GM12801 (cell line): ENCODE results near the gene TMEM108.

Experiments used
- TF ChIP-seq, protein P1 (sequence below): IDR thresholded peaks from one replicate; pipeline ENCODE4 v1.5.1; 2011; ENCODE audit warnings: control low read depth; ENCODE audit not compliant: insufficient read length; ENCODE audit errors: extremely low read depth

The TMEM108 gene

DNA sequence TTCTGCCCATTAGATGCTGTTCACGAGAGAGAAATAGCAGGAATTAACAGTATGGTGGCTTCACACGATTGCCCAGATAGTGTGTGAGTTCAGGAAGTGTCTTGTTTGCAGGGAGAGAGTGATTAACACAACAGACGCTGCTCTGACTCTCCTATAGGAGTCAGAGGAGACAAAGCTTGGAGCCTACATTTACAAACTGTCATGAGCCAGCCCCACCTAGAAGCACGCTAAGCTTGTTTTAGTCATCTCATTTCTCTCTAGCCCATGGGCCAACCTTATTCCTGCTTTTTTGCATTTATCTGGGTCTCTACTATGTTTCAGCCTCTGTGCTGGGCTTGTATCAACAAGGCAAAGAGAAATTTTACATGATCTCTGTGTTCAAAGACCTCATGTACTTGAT lies 233.3 kb downstream of the TMEM108 start:
- TF ChIP-seq, protein P1, sequence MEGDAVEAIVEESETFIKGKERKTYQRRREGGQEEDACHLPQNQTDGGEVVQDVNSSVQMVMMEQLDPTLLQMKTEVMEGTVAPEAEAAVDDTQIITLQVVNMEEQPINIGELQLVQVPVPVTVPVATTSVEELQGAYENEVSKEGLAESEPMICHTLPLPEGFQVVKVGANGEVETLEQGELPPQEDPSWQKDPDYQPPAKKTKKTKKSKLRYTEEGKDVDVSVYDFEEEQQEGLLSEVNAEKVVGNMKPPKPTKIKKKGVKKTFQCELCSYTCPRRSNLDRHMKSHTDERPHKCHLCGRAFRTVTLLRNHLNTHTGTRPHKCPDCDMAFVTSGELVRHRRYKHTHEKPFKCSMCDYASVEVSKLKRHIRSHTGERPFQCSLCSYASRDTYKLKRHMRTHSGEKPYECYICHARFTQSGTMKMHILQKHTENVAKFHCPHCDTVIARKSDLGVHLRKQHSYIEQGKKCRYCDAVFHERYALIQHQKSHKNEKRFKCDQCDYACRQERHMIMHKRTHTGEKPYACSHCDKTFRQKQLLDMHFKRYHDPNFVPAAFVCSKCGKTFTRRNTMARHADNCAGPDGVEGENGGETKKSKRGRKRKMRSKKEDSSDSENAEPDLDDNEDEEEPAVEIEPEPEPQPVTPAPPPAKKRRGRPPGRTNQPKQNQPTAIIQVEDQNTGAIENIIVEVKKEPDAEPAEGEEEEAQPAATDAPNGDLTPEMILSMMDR: no peak

DNA sequence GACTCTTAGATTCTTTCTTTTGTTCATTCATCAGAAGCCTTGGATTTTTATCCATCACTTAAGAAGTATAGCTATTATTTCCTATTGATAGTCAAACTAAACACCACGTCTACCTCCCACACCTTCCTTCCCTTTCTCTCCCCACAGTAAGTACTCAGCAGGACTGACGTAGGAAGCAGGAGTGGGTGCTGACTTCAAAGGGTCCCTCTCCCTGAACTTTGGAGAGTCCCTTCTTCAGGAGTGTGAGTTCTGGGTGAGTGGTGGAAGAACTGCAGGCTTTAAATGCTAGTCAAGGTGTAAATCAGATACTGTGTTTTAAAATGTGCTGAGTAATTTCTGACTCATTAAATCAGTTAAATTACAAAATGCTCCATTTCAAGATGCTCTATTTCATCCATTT lies 235.2 kb downstream of the TMEM108 start:
- TF ChIP-seq, protein P1: no peak

DNA sequence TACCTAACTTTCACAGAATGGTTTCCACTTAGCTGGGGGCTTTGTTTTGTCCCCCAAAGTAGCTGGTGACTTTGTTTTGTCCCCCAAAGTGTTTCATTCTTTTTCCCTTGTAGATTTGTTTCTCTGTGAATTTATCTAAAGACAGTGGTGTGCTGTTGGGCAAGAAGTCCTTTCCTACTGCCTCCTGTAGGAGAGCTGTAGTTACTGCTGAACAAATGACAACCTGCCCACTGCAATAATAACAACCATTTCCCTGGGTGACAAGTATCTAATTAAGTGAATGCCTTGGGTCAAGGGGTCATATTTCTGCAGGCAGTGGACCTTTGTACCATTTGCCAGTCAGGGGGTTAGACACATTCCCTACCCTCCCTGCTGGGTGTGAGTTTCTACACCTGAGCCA lies 236.3 kb downstream of the TMEM108 start:
- TF ChIP-seq, protein P1: no peak

DNA sequence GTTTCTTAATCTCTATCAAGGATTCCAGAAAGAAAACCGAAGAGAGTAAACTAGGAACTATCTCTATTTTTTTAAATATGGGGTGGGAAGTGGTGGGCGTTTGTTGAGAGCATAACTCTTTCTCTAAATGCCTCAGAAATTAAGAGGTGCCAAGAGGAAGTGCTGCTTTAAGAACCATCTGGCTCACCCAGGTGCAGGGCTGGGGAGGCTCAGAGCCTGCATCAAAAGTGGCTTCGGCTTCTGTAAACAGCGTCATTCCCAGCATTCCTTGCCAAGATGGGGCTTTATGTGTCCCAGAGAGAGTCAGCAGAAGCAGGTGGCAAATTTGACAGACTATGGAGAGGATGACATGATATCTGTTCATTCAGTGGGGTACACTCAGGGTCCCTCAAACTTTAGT lies 238.4 kb downstream of the TMEM108 start:
- TF ChIP-seq, protein P1: no peak

DNA sequence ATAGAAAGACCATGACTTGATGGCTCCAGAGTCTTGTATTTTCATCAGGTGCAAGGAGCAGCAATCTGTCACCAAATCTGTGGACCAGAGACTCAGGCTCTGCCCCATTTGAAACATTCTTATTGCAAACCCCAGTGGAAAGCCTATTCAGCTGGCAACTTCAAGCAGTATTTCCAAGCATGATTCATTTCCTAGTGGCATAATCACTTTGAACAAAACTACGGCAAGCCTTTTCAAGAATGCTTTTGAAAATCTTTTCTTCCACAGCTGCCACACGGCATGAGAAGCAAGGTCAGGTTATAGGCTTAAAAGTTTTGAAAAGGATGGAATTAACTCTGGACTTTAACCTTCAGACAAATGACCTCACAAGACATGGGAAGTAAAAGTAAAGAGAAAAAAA lies 239.6 kb downstream of the TMEM108 start:
- TF ChIP-seq, protein P1: no peak

DNA sequence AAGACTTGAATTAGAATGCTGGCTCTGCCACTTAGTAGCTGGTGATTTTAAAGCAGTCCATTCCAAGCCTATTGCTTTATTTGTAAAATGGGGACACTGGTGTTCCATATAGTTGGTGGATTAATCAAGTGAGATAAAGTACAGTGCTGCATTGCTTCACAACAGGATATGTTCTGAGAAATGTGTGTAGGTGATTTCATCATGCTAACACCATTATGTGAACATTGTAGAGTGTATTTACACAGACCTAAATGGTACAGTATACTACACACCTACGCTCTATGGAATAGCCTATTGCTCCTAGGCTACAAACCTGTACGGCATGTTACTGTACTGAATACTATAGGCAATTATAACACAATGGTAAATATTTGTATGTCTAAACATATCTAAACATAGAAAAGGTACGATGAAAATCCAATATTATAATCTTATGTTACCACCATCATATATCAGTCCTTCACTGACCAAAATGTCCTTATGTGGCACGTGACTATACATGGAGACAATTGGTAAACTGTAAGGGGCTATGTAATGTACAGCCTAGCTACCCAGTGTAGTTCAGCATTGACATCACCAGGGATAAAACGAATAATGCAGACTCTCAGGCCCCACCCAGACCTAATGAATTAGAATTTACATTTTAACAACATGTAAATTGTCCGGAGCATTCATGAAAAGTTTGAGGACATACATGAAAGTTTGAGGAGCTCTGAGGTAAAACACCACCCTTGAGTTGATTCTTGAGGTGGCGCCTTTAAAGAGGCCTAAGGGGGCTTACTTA lies 240.3 kb downstream of the TMEM108 start:
- TF ChIP-seq, protein P1: no peak

DNA sequence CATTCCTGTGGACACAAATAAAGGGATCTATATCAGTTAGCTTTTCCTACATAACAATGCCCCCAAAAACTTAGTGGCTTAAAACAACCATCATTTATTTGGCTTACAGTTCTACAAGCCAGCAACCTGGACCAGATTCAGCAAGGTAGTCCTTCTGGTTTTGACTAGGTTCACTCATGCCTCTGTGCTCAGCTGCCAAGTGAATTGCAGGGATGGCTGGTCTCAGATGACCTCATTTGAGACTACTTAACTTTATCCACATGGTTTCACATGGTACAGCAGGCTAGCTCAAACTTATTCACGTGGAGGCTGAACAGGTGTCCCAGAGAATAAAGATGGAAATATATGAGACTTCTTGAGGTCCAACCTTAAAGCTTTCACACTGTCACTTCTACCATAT lies 242.4 kb downstream of the TMEM108 start:
- TF ChIP-seq, protein P1: no peak
